Stimulated activated CD8-positive, alpha-beta memory T cell treated with anti-CD3 and anti-CD28 coated beads, Interleukin-4, amount 100 ng/mL, for 24 hours (primary cell): ENCODE data around the gene ERBB2.
A peak's percentile ranks its signal among the peaks of the same experiment; 100 is the strongest.

Experiments
- DNase-seq: peaks from one replicate; pipeline ENCODE4 v3.0.0-alpha.2; 2020; ENCODE audit warnings: low read depth

The ERBB2 gene

GRCh38 chr17:39665642-39666224 is 34.1 kb upstream of the ERBB2 start:
- no peak for DNase-seq

GRCh38 chr17:39666231-39666600 is 33.6 kb upstream of the ERBB2 start:
- DNase-seq = no peak

DNA sequence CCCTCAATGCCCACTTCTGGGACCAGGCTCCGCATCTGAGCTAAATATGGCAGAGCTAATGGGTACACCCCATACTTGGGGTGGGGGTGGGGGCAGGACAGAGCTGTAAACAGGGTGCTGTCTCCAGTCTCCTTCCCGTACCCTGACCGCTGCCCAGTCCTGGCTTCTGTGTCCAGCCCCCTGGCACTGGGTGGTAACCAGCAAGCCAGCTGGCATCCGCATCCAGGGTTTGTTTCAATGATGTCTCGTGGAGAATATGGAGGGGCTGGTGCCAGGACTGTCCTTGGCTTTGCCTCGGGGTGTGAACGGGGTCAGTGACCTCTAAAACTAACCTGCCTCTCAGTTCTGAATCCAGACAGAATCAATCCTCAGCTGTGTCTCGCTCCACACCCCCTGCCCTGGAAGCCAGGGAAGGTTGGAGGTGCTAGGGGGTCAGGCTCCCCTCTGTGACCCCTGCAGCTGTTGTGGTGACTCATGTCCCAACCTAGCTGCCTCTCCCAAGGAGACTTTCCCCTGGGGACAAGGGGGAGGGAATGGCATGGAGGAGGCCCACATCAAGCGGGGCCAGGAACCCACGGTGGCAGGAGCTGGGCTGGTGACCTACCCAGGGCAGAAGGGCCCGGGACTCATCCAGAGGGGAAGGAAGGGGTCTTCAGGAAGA is 33.1 kb upstream of the ERBB2 start:
- no peak for DNase-seq

DNA sequence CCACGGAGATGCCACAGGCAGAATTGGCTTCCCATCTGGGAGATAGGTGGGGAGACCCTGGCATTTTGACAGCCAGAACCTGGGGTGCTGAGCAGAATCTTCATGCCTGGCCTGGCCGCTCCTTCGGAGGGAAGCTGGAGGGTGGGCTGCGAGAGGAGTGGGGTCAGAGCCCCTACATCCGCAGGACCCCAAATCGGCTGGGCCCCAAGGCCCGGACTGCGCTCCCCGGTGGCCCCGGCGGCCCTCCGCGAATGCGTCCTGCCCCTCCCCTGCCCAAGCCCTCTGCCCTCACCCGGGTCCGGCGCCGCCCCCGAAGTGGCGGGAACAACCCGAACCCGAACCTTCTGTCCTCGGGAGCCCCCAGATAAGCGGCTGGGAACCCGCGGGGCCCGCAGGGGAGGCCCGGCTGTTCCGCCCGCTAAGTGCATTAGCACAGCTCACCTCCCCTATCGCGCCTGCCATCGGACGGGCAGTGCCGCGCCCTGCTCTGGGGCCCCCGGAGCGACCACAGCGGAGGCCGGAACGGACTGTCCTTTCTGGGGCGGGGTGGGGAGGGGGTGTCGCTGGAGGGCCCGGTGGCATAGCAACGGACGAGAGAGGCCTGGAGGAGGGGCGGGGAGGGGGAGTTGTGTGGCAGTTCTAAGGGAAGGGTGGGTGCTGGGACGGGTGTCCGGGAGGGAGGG is 32.5 kb upstream of the ERBB2 start:
- DNase-seq = no peak

DNA sequence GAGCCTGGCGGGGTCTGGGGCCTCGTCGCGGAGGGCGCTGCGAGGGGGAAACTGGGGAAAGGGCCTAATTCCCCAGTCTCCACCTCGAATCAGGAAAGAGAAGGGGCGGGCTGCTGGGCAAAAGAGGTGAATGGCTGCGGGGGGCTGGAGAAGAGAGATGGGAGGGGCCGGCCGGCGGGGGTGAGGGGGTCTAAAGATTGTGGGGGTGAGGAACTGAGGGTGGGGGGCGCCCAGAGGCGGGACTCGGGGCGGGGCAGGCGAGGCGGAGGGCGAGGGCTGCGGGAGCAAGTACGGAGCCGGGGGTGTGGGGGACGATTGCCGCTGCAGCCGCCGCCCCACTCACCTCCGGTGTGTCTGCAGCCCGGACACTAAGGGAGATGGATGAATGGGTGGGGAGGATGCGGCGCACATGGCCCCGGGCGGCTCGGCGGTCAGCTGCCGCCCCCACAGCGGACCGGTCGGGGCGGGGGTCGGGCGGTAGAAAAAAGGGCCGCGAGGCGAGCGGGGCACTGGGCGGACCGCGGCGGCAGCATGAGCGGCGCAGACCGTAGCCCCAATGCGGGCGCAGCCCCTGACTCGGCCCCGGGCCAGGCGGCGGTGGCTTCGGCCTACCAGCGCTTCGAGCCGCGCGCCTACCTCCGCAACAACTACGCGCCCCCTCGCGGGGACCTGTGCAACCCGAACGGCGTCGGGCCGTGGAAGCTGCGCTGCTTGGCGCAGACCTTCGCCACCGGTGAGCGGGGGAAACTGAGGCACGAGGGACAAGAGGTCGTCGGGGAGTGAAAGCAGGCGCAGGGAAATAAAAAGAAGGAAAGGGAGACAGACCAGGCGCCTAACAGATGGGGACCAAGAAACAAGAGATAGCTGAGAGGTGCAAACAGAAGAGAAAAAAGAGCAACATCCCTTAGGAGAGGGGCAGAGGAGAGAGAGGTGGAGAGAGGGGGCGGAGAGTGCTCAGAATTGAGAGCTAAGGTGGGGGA is 31.6 kb upstream of the ERBB2 start, which contains the start of gene PNMT:
Gene PNMT (plus strand): TSS at position 509 of the 980 bp plus-strand sequence. CDS start 23 bp downstream, at position 532.
- peak; percentile 40 for DNase-seq

DNA sequence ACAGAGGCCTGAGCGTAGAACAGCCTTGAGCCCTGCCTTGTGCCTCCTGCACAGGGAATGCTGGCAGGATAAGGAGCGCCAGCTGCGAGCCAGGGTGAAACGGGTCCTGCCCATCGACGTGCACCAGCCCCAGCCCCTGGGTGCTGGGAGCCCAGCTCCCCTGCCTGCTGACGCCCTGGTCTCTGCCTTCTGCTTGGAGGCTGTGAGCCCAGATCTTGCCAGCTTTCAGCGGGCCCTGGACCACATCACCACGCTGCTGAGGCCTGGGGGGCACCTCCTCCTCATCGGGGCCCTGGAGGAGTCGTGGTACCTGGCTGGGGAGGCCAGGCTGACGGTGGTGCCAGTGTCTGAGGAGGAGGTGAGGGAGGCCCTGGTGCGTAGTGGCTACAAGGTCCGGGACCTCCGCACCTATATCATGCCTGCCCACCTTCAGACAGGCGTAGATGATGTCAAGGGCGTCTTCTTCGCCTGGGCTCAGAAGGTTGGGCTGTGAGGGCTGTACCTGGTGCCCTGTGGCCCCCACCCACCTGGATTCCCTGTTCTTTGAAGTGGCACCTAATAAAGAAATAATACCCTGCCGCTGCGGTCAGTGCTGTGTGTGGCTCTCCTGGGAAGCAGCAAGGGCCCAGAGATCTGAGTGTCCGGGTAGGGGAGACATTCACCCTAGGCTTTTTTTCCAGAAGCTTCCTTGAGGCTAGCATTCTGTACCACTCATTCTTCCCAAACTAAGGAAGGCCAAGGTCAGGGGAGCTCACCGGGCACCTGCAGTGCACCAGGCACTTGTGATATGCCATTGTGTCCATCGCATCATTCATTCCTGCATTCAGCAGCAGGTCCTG is 29.7 kb upstream of the ERBB2 start:
- no peak for DNase-seq

DNA sequence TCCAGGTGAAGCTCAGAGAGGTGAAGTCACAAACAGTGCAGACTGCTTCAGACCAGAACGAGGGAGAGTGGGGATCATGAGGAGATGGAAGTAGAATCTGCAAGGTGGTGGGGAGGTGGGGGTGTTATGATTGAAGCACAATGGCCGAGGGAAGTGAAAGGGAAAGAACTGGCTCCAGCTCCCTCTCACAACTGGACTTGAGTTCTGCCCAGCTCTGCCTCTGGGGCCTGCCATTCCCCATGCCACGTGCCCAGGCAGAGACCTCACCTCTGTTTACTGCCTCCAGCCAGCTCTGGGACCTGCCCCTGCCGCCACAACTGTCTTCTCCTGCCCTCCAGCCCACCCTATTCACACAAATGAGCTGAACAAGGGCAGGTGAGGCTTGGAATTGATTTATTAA is 29.1 kb upstream of the ERBB2 start:
- DNase-seq = no peak

- DNase-seq = no peak
These were observed 28.0 kb upstream of the ERBB2 start for GRCh38 chr17:39671651-39672521.

- DNase-seq = no peak
These were observed 27.1 kb upstream of the ERBB2 start for GRCh38 chr17:39672522-39673334.

DNA sequence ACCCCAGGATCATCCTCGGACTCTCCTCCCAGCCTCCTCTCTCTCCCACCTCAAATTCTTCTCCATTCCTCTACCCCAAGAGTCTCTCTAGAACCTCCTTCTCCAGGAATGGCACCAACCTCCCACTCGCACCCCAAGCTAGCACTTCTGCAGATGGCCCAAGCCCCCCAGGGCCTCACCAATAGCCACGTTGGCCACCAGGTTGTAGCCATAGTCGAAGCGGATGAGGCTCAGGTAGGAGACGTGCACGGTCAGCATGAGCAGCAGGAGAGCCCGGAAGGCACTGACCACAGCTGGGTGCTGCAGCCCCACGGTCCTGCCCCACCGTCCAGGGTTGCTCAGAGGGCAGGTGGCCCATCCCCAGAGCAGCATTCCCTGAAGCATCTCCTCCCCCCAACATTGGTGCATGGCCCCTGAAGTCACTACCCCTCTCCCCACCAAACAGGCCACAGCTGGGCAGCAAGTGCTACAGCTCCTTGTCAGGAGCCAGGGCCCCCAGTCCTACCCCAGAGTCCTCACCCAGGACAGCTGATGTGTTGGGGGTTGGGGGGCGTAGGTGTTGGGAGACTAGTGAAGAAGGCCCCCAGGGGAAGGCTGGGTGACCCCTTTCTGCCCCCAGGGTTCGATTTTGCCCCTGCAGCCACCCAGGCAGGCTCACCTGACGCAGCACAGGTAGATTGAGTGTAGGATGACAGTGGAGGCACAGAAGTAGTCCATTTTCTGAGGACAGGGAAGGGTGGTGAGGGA is 26.4 kb upstream of the ERBB2 start:
- no peak for DNase-seq

GRCh38 chr17:39674179-39674578 is 25.7 kb upstream of the ERBB2 start:
- no peak for DNase-seq

- DNase-seq = no peak
These were observed 25.0 kb upstream of the ERBB2 start for GRCh38 chr17:39674702-39675389.

DNA sequence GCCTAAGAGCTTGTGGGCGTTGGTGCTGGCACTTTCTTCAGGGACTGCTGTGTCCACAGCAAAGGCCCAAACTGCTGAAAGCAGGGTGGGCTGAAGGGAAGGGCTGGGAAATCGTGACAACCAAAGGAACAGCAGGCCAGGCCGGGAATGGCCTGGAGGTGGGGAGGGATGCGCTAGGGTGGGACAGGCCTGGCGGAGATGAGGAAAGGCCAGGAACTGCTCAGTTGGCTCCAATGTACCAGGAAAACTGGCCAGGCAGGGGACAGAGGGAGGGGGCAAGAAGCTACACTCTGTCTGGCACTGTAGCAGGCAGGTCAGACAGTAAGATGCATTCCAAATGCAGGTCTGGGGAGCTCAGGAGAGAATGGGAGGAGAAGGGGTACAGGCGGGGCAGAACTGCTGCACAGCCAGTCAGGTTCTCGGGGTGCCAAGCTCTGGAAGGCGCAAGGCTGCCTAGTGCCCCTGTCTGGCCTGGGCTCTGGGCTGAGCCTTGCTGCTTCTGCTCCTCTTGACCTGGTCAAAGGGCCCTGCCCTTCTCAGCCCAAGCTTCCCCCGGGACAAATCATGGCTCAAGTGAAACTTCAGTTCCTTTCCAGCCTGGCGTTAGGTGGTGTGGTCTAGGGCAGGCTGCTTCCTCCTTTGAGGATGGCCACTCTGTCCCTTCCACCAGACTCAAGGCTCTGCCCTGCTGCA is 24.3 kb upstream of the ERBB2 start:
- DNase-seq = no peak

DNA sequence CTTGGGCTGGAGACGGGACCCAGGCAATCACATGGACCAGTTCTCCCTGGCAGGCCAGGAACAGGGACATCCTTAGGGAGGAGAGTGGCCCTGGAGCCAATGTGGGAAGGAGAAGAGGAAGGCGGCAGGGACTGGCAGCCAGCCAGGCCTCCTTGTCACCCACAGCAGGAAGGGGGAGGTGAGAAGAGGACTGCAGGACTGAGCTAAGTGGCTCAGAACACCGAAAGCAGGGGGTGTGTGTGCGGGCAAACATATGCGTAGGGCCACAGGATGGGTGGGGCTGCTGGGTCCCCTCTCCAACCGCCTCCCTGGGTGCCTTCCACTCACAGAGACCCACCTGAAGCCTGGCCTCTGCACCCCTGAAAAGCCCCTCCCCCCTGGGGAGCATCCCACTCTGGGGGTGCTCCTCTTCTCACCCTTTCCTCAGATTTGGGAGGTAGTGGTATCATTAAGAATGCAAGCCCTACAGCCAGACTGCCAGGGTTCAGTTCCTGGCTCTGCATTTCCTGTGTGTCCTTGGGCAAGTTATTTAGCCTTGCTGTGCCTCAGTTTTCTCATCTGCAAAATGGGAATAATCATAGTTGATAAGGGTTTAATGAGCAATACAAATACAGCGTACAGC is 23.6 kb upstream of the ERBB2 start:
- DNase-seq = peak; percentile 22

DNA sequence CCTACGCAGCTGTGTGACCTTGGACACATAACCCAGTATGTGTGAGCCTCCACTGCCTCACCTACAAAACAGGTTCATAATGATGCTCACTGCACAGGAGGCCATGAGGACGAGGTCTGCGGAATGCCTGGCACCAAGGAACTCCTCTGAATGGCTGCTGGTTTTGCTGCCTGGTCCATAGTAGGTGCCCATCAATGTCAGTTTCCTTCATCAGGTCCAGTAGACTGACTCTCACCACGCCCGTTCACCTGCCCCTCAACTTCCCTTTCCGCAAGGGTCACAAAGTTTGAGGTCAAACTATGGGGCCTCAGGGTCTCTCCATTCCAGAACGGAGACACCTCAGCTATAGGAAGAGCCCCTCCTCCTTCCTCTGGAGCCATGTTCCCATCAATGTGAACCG is 22.8 kb upstream of the ERBB2 start:
- DNase-seq = no peak

GRCh38 chr17:39677542-39678339 is 22.1 kb upstream of the ERBB2 start:
- DNase-seq = no peak
